GM23338 (cell line): ENCODE measurements around the gene GAS2L3.

Experiments used
- CREB1 ChIP-seq: fragments of 250-450 bp; sonication (Bioruptor Pico); IDR thresholded peaks from 2 replicates; pipeline ENCODE4 v1.5.0; 2020; ENCODE audit warnings: low read depth, mild to moderate bottlenecking, moderate library complexity
- EZH2 ChIP-seq: fragments of 200-600 bp; sonication (generic); IDR thresholded peaks from one replicate; pipeline ENCODE4 v1.8.0; 2017; ENCODE audit warnings: antibody characterized with exemption, mild to moderate bottlenecking, low read depth; ENCODE audit not compliant: unreplicated experiment
- EZH2phosphoT487 ChIP-seq: fragments of 200-600 bp; sonication (generic); IDR thresholded peaks from one replicate; pipeline ENCODE4 v1.8.1; 2018; ENCODE audit warnings: antibody characterized with exemption; ENCODE audit not compliant: unreplicated experiment
- NANOG ChIP-seq: IDR thresholded peaks from 2 replicates; pipeline ENCODE4 v1.6.1; 2016; ENCODE audit warnings: antibody characterized with exemption, borderline replicate concordance
- POLR2AphosphoS5 ChIP-seq: IDR thresholded peaks from 2 replicates; pipeline ENCODE4 v1.6.1; 2016; ENCODE audit warnings: antibody characterized with exemption, low read depth
- REST ChIP-seq: IDR thresholded peaks from one replicate; pipeline ENCODE4 v1.6.1; 2018; ENCODE audit warnings: antibody characterized with exemption; ENCODE audit not compliant: unreplicated experiment
- STAT1 ChIP-seq: IDR thresholded peaks from one replicate; pipeline ENCODE4 v1.6.1; 2016; ENCODE audit warnings: antibody characterized with exemption; ENCODE audit not compliant: unreplicated experiment
- TF ChIP-seq, protein P1 (sequence below), 2 experiments: fragments of 200-600 bp in 1 of 2; sonication (generic) in 1 of 2; conservative IDR thresholded peaks; 2 replicates each; pipeline versions ENCODE4 v1.5.1 to v1.6.1; 2016 to 2017; ENCODE audit warnings: antibody characterized with exemption in 2 of 2, low read depth in 2 of 2, mild to moderate bottlenecking in 2 of 2, moderate library complexity in 1 of 2
- TF ChIP-seq, protein P2 (sequence below): IDR thresholded peaks from 2 replicates; pipeline ENCODE4 v1.6.1; 2016; ENCODE audit warnings: antibody characterized with exemption

- TF ChIP-seq EZH2 = no peak
- TF ChIP-seq, protein P1, sequence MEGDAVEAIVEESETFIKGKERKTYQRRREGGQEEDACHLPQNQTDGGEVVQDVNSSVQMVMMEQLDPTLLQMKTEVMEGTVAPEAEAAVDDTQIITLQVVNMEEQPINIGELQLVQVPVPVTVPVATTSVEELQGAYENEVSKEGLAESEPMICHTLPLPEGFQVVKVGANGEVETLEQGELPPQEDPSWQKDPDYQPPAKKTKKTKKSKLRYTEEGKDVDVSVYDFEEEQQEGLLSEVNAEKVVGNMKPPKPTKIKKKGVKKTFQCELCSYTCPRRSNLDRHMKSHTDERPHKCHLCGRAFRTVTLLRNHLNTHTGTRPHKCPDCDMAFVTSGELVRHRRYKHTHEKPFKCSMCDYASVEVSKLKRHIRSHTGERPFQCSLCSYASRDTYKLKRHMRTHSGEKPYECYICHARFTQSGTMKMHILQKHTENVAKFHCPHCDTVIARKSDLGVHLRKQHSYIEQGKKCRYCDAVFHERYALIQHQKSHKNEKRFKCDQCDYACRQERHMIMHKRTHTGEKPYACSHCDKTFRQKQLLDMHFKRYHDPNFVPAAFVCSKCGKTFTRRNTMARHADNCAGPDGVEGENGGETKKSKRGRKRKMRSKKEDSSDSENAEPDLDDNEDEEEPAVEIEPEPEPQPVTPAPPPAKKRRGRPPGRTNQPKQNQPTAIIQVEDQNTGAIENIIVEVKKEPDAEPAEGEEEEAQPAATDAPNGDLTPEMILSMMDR (conservative IDR thresholded peaks at IDR 0.05; ENCODE audit: low read depth in 2 of 2) = no peak
- no peak for TF ChIP-seq EZH2phosphoT487
- TF ChIP-seq CREB1 = no peak
- no peak for TF ChIP-seq POLR2AphosphoS5
- no peak for TF ChIP-seq REST
- TF ChIP-seq, protein P2, sequence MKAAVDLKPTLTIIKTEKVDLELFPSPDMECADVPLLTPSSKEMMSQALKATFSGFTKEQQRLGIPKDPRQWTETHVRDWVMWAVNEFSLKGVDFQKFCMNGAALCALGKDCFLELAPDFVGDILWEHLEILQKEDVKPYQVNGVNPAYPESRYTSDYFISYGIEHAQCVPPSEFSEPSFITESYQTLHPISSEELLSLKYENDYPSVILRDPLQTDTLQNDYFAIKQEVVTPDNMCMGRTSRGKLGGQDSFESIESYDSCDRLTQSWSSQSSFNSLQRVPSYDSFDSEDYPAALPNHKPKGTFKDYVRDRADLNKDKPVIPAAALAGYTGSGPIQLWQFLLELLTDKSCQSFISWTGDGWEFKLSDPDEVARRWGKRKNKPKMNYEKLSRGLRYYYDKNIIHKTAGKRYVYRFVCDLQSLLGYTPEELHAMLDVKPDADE = no peak
- no peak for TF ChIP-seq STAT1
- TF ChIP-seq NANOG = no peak
Observed at GRCh38 chr12:100601626-100602025, 28.1 kb downstream of the GAS2L3 start.
